K562 (cell line): ENCODE data around the gene NEDD4. TPM values are rescaled to one million over a fixed set of nuclear protein-coding genes. Genes with fewer than 3 reads are reported as not detected.

Experiments
- ATAC-seq: fragments of 200-7000 bp; cut with Tn5 transposase; 3 replicates; pipeline ENCODE4 v1.9.1; 2020; ENCODE audit warnings: moderate library complexity
- BruUV-seq: library from RNA; stranded (reverse); fragments of 400-500 nt; replicated peaks from 2 replicates; lab custom pipeline; 2021; lab: Mats Ljungman, UMichigan
- CTCF ChIA-PET: fragments of 300-600 bp; formaldehyde crosslinking; extraction: SDS; loops from one replicate; lab custom pipeline; 2021; ENCODE audit warnings: low intra/inter-chr PET ratio; lab: Yijun Ruan, JAX
- POLR2A ChIA-PET: fragments of 300-600, 350-650 bp; sonication (Branson Sonifier 250); formaldehyde crosslinking; extraction: SDS; loops from one replicate; lab custom pipeline; 2021; ENCODE audit warnings: antibody characterized with exemption, inconsistent platforms; lab: Yijun Ruan, JAX
- DNase-seq, 4 experiments: peaks; one replicate each; pipeline versions ENCODE4 v3.0.0 to v3.0.0-alpha.2; 2011 to 2018; ENCODE audit warnings: low spot score in 3 of 4, mixed read lengths in 3 of 4; ENCODE audit errors: extremely low read depth in 1 of 4
- FAIRE-seq: peaks from 2 replicates; lab custom pipeline; 2011; peaks lifted over from hg19 to GRCh38; lab: Jason Lieb, UNC
- H2AFZ ChIP-seq: 2 replicates; pipeline ENCODE4 v1.6.0; 2011; ENCODE audit warnings: low read depth, low read length, control low read depth, inconsistent platforms
- H3K27ac ChIP-seq: fragments of 200-600 bp; 3 replicates; pipeline ENCODE4 v1.8.0; 2011; ENCODE audit warnings: low read depth, mild to moderate bottlenecking, control low read depth, inconsistent platforms, low read length, moderate library complexity, mixed read lengths; ENCODE audit errors: extremely low read depth
- H3K27me3 ChIP-seq, 2 experiments: fragments of 300-600 bp in 1 of 2; 2 replicates in 1 of 2; 3 replicates in 1 of 2; pipeline versions ENCODE4 v1.6.0 to v1.8.0; 2011; ENCODE audit warnings: inconsistent platforms in 2 of 2, low read length in 2 of 2, mild to moderate bottlenecking in 1 of 2, mixed read lengths in 1 of 2, moderate library complexity in 1 of 2; ENCODE audit not compliant: control insufficient read depth in 2 of 2, insufficient read depth in 2 of 2
- H3K36me3 ChIP-seq: fragments of 300-600 bp; 3 replicates; pipeline ENCODE4 v1.8.0; 2011; ENCODE audit warnings: mild to moderate bottlenecking, low read length, inconsistent platforms; ENCODE audit not compliant: control insufficient read depth, insufficient read depth
- H3K4me1 ChIP-seq, 2 experiments: fragments of 200-600 bp in 1 of 2; replicated peaks in 1 of 2; 2 replicates in 1 of 2; 3 replicates in 1 of 2; pipeline versions ENCODE4 v1.5.1 to v1.8.0; 2011; ENCODE audit warnings: inconsistent platforms in 2 of 2, low read length in 2 of 2, mild to moderate bottlenecking in 1 of 2, mixed read lengths in 1 of 2, moderate library complexity in 1 of 2; ENCODE audit not compliant: control insufficient read depth in 2 of 2, insufficient read depth in 2 of 2
- H3K4me2 ChIP-seq: 2 replicates; pipeline ENCODE4 v1.6.1; 2011; ENCODE audit warnings: low read length, control low read depth, inconsistent platforms, mixed read lengths; ENCODE audit not compliant: insufficient read depth
- H3K4me3 ChIP-seq: fragments of 200-600 bp; sonication (generic), shearing (Covaris generic); 2 replicates; pipeline ENCODE4 v1.5.1; 2016; ENCODE audit warnings: control low read depth, inconsistent platforms
- H3K79me2 ChIP-seq: fragments of 200-600 bp; 3 replicates; pipeline ENCODE4 v1.8.0; 2011; ENCODE audit warnings: low read length, inconsistent platforms; ENCODE audit not compliant: control insufficient read depth, insufficient read depth
- H3K9ac ChIP-seq, 2 experiments: 2 replicates each; pipeline versions ENCODE4 v1.6.0 to v1.6.1; 2011; ENCODE audit warnings: low read depth in 2 of 2, low read length in 2 of 2, control low read depth in 1 of 2, inconsistent platforms in 1 of 2, mild to moderate bottlenecking in 1 of 2, mixed read lengths in 1 of 2; ENCODE audit not compliant: insufficient read depth in 1 of 2
- H3K9me1 ChIP-seq: one replicate; pipeline ENCODE4 v1.6.0; 2011; ENCODE audit warnings: inconsistent platforms, mild to moderate bottlenecking, low read length, moderate library complexity; ENCODE audit not compliant: control insufficient read depth, insufficient read depth
- H3K9me3 ChIP-seq: replicated peaks from 2 replicates; pipeline ENCODE4 v1.5.1; 2011; ENCODE audit warnings: low read depth, low read length, inconsistent platforms; ENCODE audit not compliant: control insufficient read depth, insufficient read depth
- H4K20me1 ChIP-seq: replicated peaks from 2 replicates; pipeline ENCODE4 v1.6.1; 2011; ENCODE audit warnings: low read length, inconsistent platforms, mixed read lengths; ENCODE audit not compliant: control insufficient read depth, insufficient read depth
- ARID1B ChIP-seq: fragments of 450-650 bp; IDR thresholded peaks from 2 replicates; pipeline ENCODE4 v1.6.1; 2016; ENCODE audit warnings: antibody characterized with exemption, mild to moderate bottlenecking, inconsistent platforms
- CCNT2 ChIP-seq: IDR thresholded peaks from 2 replicates; pipeline ENCODE4 v1.6.1; 2011; ENCODE audit warnings: borderline replicate concordance, low read depth, mild to moderate bottlenecking, moderate library complexity, mixed read lengths, low read length; ENCODE audit not compliant: insufficient read length; ENCODE audit errors: extremely low read depth
- COPS2 ChIP-seq: fragments of 450-650 bp; conservative IDR thresholded peaks from 2 replicates; pipeline ENCODE4 v1.6.1; 2016; ENCODE audit warnings: mild to moderate bottlenecking, moderate library complexity
- CREBBP ChIP-seq: IDR thresholded peaks from one replicate; pipeline ENCODE4 v1.6.1; 2012; ENCODE audit warnings: low read depth, mild to moderate bottlenecking, control low read depth, inconsistent platforms, low read length
- DACH1 ChIP-seq: fragments of 450-650 bp; IDR thresholded peaks from 2 replicates; pipeline ENCODE4 v1.6.1; 2018; ENCODE audit not compliant: partially characterized antibody
- DLX4 ChIP-seq: fragments of 250-450 bp; sonication (Bioruptor Pico); IDR thresholded peaks from 2 replicates; pipeline ENCODE4 v1.6.1; 2021; ENCODE audit warnings: mild to moderate bottlenecking
- IFI16 ChIP-seq: fragments of 250-450 bp; sonication (Bioruptor Pico); IDR thresholded peaks from 2 replicates; pipeline ENCODE4 v2.1.2; 2022; ENCODE audit warnings: mild to moderate bottlenecking, inconsistent platforms
- LARP7 ChIP-seq: fragments of 450-650 bp; IDR thresholded peaks from 2 replicates; pipeline ENCODE4 v1.6.1; 2016
- SLC30A9 ChIP-seq: fragments of 250-450 bp; sonication (Bioruptor Pico); IDR thresholded peaks from 2 replicates; pipeline ENCODE4 v1.8.0; 2022; ENCODE audit warnings: mild to moderate bottlenecking, moderate library complexity
- THRB ChIP-seq: fragments of 450-650 bp; formaldehyde crosslinking; conservative IDR thresholded peaks from 2 replicates; pipeline ENCODE4 v1.4.0; 2022; ENCODE audit warnings: mild to moderate bottlenecking, missing genetic modification characterization
- ZBTB7A ChIP-seq: IDR thresholded peaks from 2 replicates; pipeline ENCODE4 v1.6.1; 2011; ENCODE audit warnings: low read depth, mild to moderate bottlenecking, low read length, moderate library complexity, borderline replicate concordance; ENCODE audit not compliant: control insufficient read depth
- ZNF121 ChIP-seq: sonication (generic); formaldehyde crosslinking; conservative IDR thresholded peaks from 2 replicates; pipeline ENCODE4 v1.8.0; 2022; ENCODE audit warnings: missing genetic modification reagents
- ZNF217 ChIP-seq: sonication (generic); formaldehyde crosslinking; IDR thresholded peaks from 2 replicates; pipeline ENCODE4 v1.8.0; 2022; ENCODE audit warnings: mild to moderate bottlenecking, missing genetic modification reagents
- ZNF224 ChIP-seq: sonication (generic); formaldehyde crosslinking; IDR thresholded peaks from 2 replicates; pipeline ENCODE4 v1.8.0; 2022; ENCODE audit warnings: mild to moderate bottlenecking, missing genetic modification reagents
- ZNF644 ChIP-seq: fragments of 200-800 bp; sonication (Bioruptor generic); IDR thresholded peaks from 2 replicates; pipeline ENCODE4 v1.6.1; 2016; ENCODE audit warnings: low read depth, missing genetic modification characterization, missing compliant biosample characterization
- ZNF766 ChIP-seq: fragments of 200-800 bp; sonication (Bioruptor generic); conservative IDR thresholded peaks from 2 replicates; pipeline ENCODE4 v1.6.1; 2016; ENCODE audit warnings: missing genetic modification characterization, missing compliant biosample characterization
- WGBS: fragments of 100-300 bp; shearing (Covaris generic); methylation state at CpG from one replicate; pipeline ENCODE4 v1.1.6; 2016; ENCODE audit warnings: low coverage, mixed read lengths; ENCODE audit not compliant: insufficient coverage; ENCODE audit errors: missing lambda C conversion rate; 5-methylcytosine and 5-hydroxymethylcytosine counted together
- in situ Hi-C: fragments of 300-500 bp; cut with MboI; formaldehyde crosslinking; loops from 4 replicates; pipeline ENCODE4 v1.15.0; 2018; ENCODE audit warnings: inconsistent platforms, mixed read lengths
- intact Hi-C: fragments of 100-400 bp; cut with micrococcal nuclease; formaldehyde crosslinking; loops from 2 replicates; pipeline ENCODE4 v1.14.2; 2022
- polyA plus RNA-seq, 8 experiments: library from polyadenylated mRNA; depleted of rRNA in 4 of 8; stranded (reverse) in 5 of 8; unstranded in 3 of 8; fragments of >200 nt; fragmentation: Nextera tagmentation in 2 of 8; fragmentation: Illumina TruSeq in 1 of 8; extraction: Ambion mirVana in 2 of 8; extraction: Trizol in 1 of 8; gene quantifications; 2 replicates each; pipeline versions ENCODE4 v1.2.1 to v1.2.3, GENCODE V29; 2011 to 2014; ENCODE audit warnings: inconsistent platforms in 1 of 8, missing spikeins in 1 of 8
- total RNA-seq, 7 experiments: library from RNA; depleted of rRNA in 6 of 7; stranded (reverse); fragments of >200 nt in 6 of 7; fragmentation: Illumina TruSeq in 2 of 7; extraction: Trizol in 2 of 7; gene quantifications; 2 replicates each; pipeline versions ENCODE4 v1.2.1 to v1.2.3, GENCODE V29; 2011 to 2021; ENCODE audit warnings: low replicate concordance in 1 of 7

Gene NEDD4
- total and polyA plus RNA-seq, 9 of the 15 experiments (the other 6 are each of a cell fraction or from before 2014, with no cell fraction given) = 7.2 to 23.7 (median 17.3) TPM

- ATAC-seq = no peak
- Histone ChIP-seq H3K27ac (no peak overlapping the region), H3K4me1 (no peaks in the 10 kb centered on the region; a peak in 1 of 5 replicates), H3K4me3 (no peak overlapping the region), H2AFZ (no peak overlapping the region), H3K9me3 (no peaks in the 10 kb centered on the region), H4K20me1 (no peaks in the 10 kb centered on the region), H3K9me1 (no peaks in the 10 kb centered on the region), H3K79me2 (peaks cover 3% of the 10 kb centered on the region; the same call in 1 of the 3 replicates)
- no peak for FAIRE-seq
- CTCF ChIA-PET = no interaction called here
- BruUV-seq = no TSS peak
- no peak for DNase-seq
- POLR2A ChIA-PET = no interaction called here
- intact Hi-C loops (no loop called here), in situ Hi-C loops (no loop called here)
- TF ChIP-seq CCNT2 (no peak), ZBTB7A (no peak), COPS2 (no peak), ARID1B (no peak), DACH1 (no peak), SLC30A9 (CRISPR knock-in tag) (no peak), LARP7 (no peak), ZNF644 (tag) (no peak), ZNF121 (CRISPR knock-in tag) (no peak), THRB (CRISPR knock-in tag) (no peak), IFI16 (CRISPR knock-in tag) (no peak), DLX4 (CRISPR knock-in tag) (no peak), ZNF224 (CRISPR knock-in tag) (no peak), ZNF766 (no peak), ZNF217 (CRISPR knock-in tag) (no peak), CREBBP (no peak)
- TF ChIP-seq, all 486 proteins: peak for 0
- H3K9ac ChIP-seq = no peak overlapping the region
- WGBS = 42% methylated on average over 4 of the region's 4 CpGs
- H3K4me2 ChIP-seq = no peak overlapping the region
- no peaks in the 10 kb centered on the region for H3K36me3 ChIP-seq
- no peaks in the 10 kb centered on the region for H3K27me3 ChIP-seq
Observed at GRCh38 chr15:55968923-55969322, 24.5 kb downstream of the NEDD4 start.
